Measurements from ENCODE around the gene ZNF273.
A peak's percentile ranks its signal among the peaks of the same experiment; 100 is the strongest.
"Not testable (repeated sequence)": the region's sequence is repeated elsewhere in the genome, so short reads cannot be mapped to it uniquely, and the experiment has no call there.

Gene ZNF273

GRCh38 chr7:64947252-64948000 is 44.4 kb downstream of the ZNF273 start:
- no peak for DNase-seq

GRCh38 chr7:64948774-64949173 is 45.7 kb downstream of the ZNF273 start:
- not testable (repeated sequence) for DNase-seq

DNA sequence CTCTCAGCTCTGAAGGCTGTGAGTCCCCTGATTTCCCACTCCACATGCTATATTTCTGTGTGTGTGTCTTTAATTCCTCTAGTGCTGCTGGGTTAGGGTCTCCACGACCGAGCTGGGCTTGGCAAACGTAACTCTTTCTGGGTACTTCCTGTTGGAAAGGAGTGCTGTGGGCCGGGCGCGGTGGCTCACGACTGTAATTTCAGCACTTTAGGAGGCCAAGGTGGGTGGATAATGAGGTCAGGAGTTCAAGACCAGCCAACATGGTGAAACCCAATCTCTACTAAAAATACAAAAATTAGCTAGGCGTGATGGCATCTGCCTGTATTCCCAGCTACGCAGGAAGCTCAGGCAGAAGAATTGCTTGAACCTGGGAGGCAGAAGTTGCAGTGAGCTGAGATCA is 47.6 kb downstream of the ZNF273 start:
- DNase-seq = not testable (repeated sequence)

GRCh38 chr7:64951250-64951848 is 48.3 kb downstream of the ZNF273 start:
- peak; percentile 43 for DNase-seq

- DNase-seq = no peak
These were observed 56.1 kb downstream of the ZNF273 start for GRCh38 chr7:64959072-64959747.

DNA sequence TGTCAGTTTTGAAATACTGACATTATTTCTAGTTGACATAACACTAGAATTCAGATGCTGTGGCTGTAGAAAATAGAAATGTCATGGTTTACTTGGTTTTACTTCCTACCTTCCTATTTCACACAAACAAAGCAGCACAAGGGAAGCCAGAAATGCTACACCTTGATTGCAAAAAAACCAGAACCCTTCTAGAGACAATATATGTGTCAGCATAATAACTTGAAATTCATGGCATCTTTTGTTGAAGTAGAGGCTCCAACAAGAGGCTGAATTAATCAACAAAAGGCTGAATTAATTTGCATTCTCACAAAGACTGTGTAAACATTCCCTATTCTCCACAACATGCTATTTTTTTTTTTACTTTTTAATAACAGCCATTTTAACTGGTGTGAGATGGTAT is 62.5 kb downstream of the ZNF273 start:
- no peak for DNase-seq

- no peak for DNase-seq
These were observed 75.6 kb downstream of the ZNF273 start for GRCh38 chr7:64978497-64979203.
